NCI-H1417 treated with DMSO at 0.1 percent for 48 hours (cell line): ENCODE results near the gene ADARB2.

Experiments used
- DNase-seq: peaks from one replicate; lab custom pipeline; 2025; lab: John Stamatoyannopoulos, UW

The ADARB2 gene

GRCh38 chr10:1495915-1496517 lies 241.3 kb downstream of the ADARB2 start:
- DNase-seq: no peak

- DNase-seq: no peak
Observed at GRCh38 chr10:1492641-1493040, 244.7 kb downstream of the ADARB2 start.

- no peak for DNase-seq
Observed at GRCh38 chr10:1491901-1492300, 245.4 kb downstream of the ADARB2 start.

GRCh38 chr10:1489801-1490200 lies 247.5 kb downstream of the ADARB2 start:
- DNase-seq: no peak

- DNase-seq: no peak
Observed at GRCh38 chr10:1488970-1489548, 248.3 kb downstream of the ADARB2 start.

GRCh38 chr10:1486841-1487687 lies 250.3 kb downstream of the ADARB2 start:
- no peak for DNase-seq

- DNase-seq: no peak
Observed at GRCh38 chr10:1485357-1485756, 252.0 kb downstream of the ADARB2 start.

- no peak for DNase-seq
Observed at GRCh38 chr10:1483826-1484225, 253.5 kb downstream of the ADARB2 start.

GRCh38 chr10:1483246-1483645 lies 254.1 kb downstream of the ADARB2 start:
- DNase-seq: no peak

GRCh38 chr10:1477578-1477977 lies 259.7 kb downstream of the ADARB2 start:
- DNase-seq: no peak

GRCh38 chr10:1476455-1476803 lies 260.9 kb downstream of the ADARB2 start:
- DNase-seq: no peak

GRCh38 chr10:1475771-1476454 lies 261.4 kb downstream of the ADARB2 start:
- no peak for DNase-seq

GRCh38 chr10:1475098-1475591 lies 262.2 kb downstream of the ADARB2 start:
- no peak for DNase-seq

GRCh38 chr10:1474376-1475097 lies 262.8 kb downstream of the ADARB2 start:
- DNase-seq: no peak

- no peak for DNase-seq
Observed at GRCh38 chr10:1473874-1474273, 263.5 kb downstream of the ADARB2 start.

GRCh38 chr10:1472178-1472958 lies 265.0 kb downstream of the ADARB2 start:
- no peak for DNase-seq

GRCh38 chr10:1468811-1469210 lies 268.5 kb downstream of the ADARB2 start:
- DNase-seq: no peak

GRCh38 chr10:1467334-1468076 lies 269.8 kb downstream of the ADARB2 start:
- DNase-seq: no peak

- DNase-seq: no peak
Observed at GRCh38 chr10:1465993-1466764, 271.1 kb downstream of the ADARB2 start.
